Activated T-helper 17 cell treated with anti-CD3 and anti-CD28 coated beads, Interleukin-2, amount 50 U/mL, for 72 hours (primary cell): ENCODE data around the gene GRIN3A. TPM values are rescaled to one million over a fixed set of nuclear protein-coding genes. Genes with fewer than 3 reads are reported as not detected.

Experiments
- ATAC-seq: fragments of 150-1000 bp; cut with Tn5 transposase; replicated peaks from 2 replicates; pipeline ENCODE4 v1.10.0; 2021; ENCODE audit warnings: mild to moderate bottlenecking, moderate library complexity
- H3K27ac Mint-ChIP-seq: one replicate; pipeline ENCODE4 v1.8.0; 2022; ENCODE audit warnings: mixed read lengths
- H3K27me3 Mint-ChIP-seq: one replicate; pipeline ENCODE4 v1.8.0; 2022; ENCODE audit warnings: mixed read lengths
- H3K36me3 Mint-ChIP-seq: one replicate; pipeline ENCODE4 v1.8.0; 2022; ENCODE audit warnings: low read depth, mild to moderate bottlenecking, mixed read lengths
- H3K4me1 Mint-ChIP-seq: one replicate; pipeline ENCODE4 v1.8.0; 2022; ENCODE audit warnings: mixed read lengths
- H3K4me3 Mint-ChIP-seq: one replicate; pipeline ENCODE4 v1.8.0; 2022; ENCODE audit warnings: mild to moderate bottlenecking, mixed read lengths
- H3K9me3 Mint-ChIP-seq: one replicate; pipeline ENCODE4 v1.8.0; 2022; ENCODE audit warnings: mixed read lengths
- total RNA-seq, 2 donors: library from RNA; stranded (reverse); gene quantifications; one replicate each; pipeline ENCODE4 v1.2.3, GENCODE V29; 2022

The GRIN3A gene
- total RNA-seq, 2 donors from 2014 or later = not detected

GRCh38 chr9:101718192-101718591 is 20.3 kb downstream of the GRIN3A start:
- ATAC-seq = no peak
- Mint-ChIP-seq H3K4me3 (no peak overlapping the region), H3K36me3 (no peaks in the 10 kb centered on the region), H3K9me3 (no peaks in the 10 kb centered on the region), H3K4me1 (no peaks in the 10 kb centered on the region), H3K27me3 (peaks cover 15% of the 10 kb centered on the region), H3K27ac (no peak overlapping the region)

GRCh38 chr9:101716629-101717028 is 21.8 kb downstream of the GRIN3A start:
- ATAC-seq = no peak
- Mint-ChIP-seq H3K27ac (no peak overlapping the region), H3K4me3 (no peak overlapping the region), H3K27me3 (peaks cover 26% of the 10 kb centered on the region), H3K36me3 (no peaks in the 10 kb centered on the region), H3K9me3 (no peaks in the 10 kb centered on the region), H3K4me1 (no peaks in the 10 kb centered on the region)

GRCh38 chr9:101711330-101711941 is 27.0 kb downstream of the GRIN3A start:
- Mint-ChIP-seq H3K4me1 (no peaks in the 10 kb centered on the region), H3K27ac (no peak overlapping the region)
- no peak for ATAC-seq

GRCh38 chr9:101708855-101709254 is 29.6 kb downstream of the GRIN3A start:
- Mint-ChIP-seq H3K27me3 (peaks cover 44% of the 10 kb centered on the region), H3K27ac (no peak overlapping the region), H3K36me3 (no peaks in the 10 kb centered on the region), H3K9me3 (no peaks in the 10 kb centered on the region), H3K4me1 (no peaks in the 10 kb centered on the region), H3K4me3 (no peak overlapping the region)
- ATAC-seq = no peak

More at GRCh38 chr9:101711330-101711941, 27.0 kb downstream of the GRIN3A start:
- Mint-ChIP-seq H3K27me3 (peaks cover 31% of the 10 kb centered on the region), H3K4me3 (no peak overlapping the region), H3K9me3 (no peaks in the 10 kb centered on the region), H3K36me3 (no peaks in the 10 kb centered on the region)

- peaks cover 38% of the 10 kb centered on the region for H3K27me3 Mint-ChIP-seq
- H3K9me3 Mint-ChIP-seq = no peaks in the 10 kb centered on the region
- no peaks in the 10 kb centered on the region for H3K36me3 Mint-ChIP-seq
- no peak overlapping the region for H3K4me3 Mint-ChIP-seq
- no peaks in the 10 kb centered on the region for H3K4me1 Mint-ChIP-seq
- ATAC-seq = no peak
- H3K27ac Mint-ChIP-seq = no peak overlapping the region
These were observed 30.7 kb downstream of the GRIN3A start for GRCh38 chr9:101707721-101708120.

- H3K27me3 Mint-ChIP-seq = peaks cover 32% of the 10 kb centered on the region
- no peaks in the 10 kb centered on the region for H3K36me3 Mint-ChIP-seq
- H3K4me3 Mint-ChIP-seq = no peak overlapping the region
- no peak overlapping the region for H3K27ac Mint-ChIP-seq
- H3K9me3 Mint-ChIP-seq = no peaks in the 10 kb centered on the region
- no peak for ATAC-seq
- no peaks in the 10 kb centered on the region for H3K4me1 Mint-ChIP-seq
These were observed 31.4 kb downstream of the GRIN3A start for GRCh38 chr9:101706997-101707396.

- no peak for ATAC-seq
- H3K4me1 Mint-ChIP-seq = no peaks in the 10 kb centered on the region
- H3K27ac Mint-ChIP-seq = no peak overlapping the region
- peaks cover 27% of the 10 kb centered on the region for H3K27me3 Mint-ChIP-seq
- no peak overlapping the region for H3K4me3 Mint-ChIP-seq
- H3K36me3 Mint-ChIP-seq = no peaks in the 10 kb centered on the region
- no peaks in the 10 kb centered on the region for H3K9me3 Mint-ChIP-seq
These were observed 32.1 kb downstream of the GRIN3A start for GRCh38 chr9:101706261-101706798.

GRCh38 chr9:101705135-101705661 is 33.2 kb downstream of the GRIN3A start:
- Mint-ChIP-seq H3K9me3 (no peaks in the 10 kb centered on the region), H3K27me3 (peaks cover 22% of the 10 kb centered on the region), H3K4me1 (no peaks in the 10 kb centered on the region), H3K4me3 (peak overlapping the region; percentile 45), H3K36me3 (no peaks in the 10 kb centered on the region), H3K27ac (no peak overlapping the region)
- peak; percentile 52 for ATAC-seq

GRCh38 chr9:101702257-101702656 is 36.2 kb downstream of the GRIN3A start:
- Mint-ChIP-seq H3K27me3 (peaks cover 17% of the 10 kb centered on the region), H3K4me3 (no peak overlapping the region), H3K4me1 (no peaks in the 10 kb centered on the region), H3K9me3 (peaks cover 4% of the 10 kb centered on the region), H3K36me3 (no peaks in the 10 kb centered on the region), H3K27ac (no peak overlapping the region)
- ATAC-seq = no peak

- ATAC-seq = no peak
These were observed 44.7 kb downstream of the GRIN3A start for GRCh38 chr9:101693546-101694336.

GRCh38 chr9:101691657-101692056 is 46.8 kb downstream of the GRIN3A start:
- Mint-ChIP-seq H3K36me3 (no peaks in the 10 kb centered on the region), H3K4me3 (no peak overlapping the region), H3K27ac (no peak overlapping the region), H3K9me3 (no peaks in the 10 kb centered on the region), H3K4me1 (no peaks in the 10 kb centered on the region), H3K27me3 (peaks cover 4% of the 10 kb centered on the region)
- peak; percentile 6 for ATAC-seq

More at GRCh38 chr9:101693546-101694336, 44.7 kb downstream of the GRIN3A start:
- Mint-ChIP-seq H3K27ac (no peak overlapping the region), H3K4me3 (no peak overlapping the region), H3K36me3 (no peaks in the 10 kb centered on the region), H3K9me3 (no peaks in the 10 kb centered on the region), H3K4me1 (no peaks in the 10 kb centered on the region), H3K27me3 (no peaks in the 10 kb centered on the region)

GRCh38 chr9:101689039-101689438 is 49.4 kb downstream of the GRIN3A start:
- H3K36me3 Mint-ChIP-seq = no peaks in the 10 kb centered on the region
- ATAC-seq = no peak
- H3K4me3 Mint-ChIP-seq = no peak overlapping the region
- peaks cover 4% of the 10 kb centered on the region for H3K27me3 Mint-ChIP-seq
- H3K9me3 Mint-ChIP-seq = no peaks in the 10 kb centered on the region
- H3K27ac Mint-ChIP-seq = no peak overlapping the region
- no peaks in the 10 kb centered on the region for H3K4me1 Mint-ChIP-seq

GRCh38 chr9:101684665-101685064 is 53.8 kb downstream of the GRIN3A start:
- H3K9me3 Mint-ChIP-seq = no peaks in the 10 kb centered on the region
- no peak overlapping the region for H3K27ac Mint-ChIP-seq
- no peak for ATAC-seq
- no peaks in the 10 kb centered on the region for H3K4me1 Mint-ChIP-seq
- H3K4me3 Mint-ChIP-seq = no peak overlapping the region
- H3K36me3 Mint-ChIP-seq = no peaks in the 10 kb centered on the region
- H3K27me3 Mint-ChIP-seq = peaks cover 4% of the 10 kb centered on the region

GRCh38 chr9:101683236-101683635 is 55.2 kb downstream of the GRIN3A start:
- H3K36me3 Mint-ChIP-seq = no peaks in the 10 kb centered on the region
- H3K9me3 Mint-ChIP-seq = no peaks in the 10 kb centered on the region
- H3K4me1 Mint-ChIP-seq = no peaks in the 10 kb centered on the region
- H3K27me3 Mint-ChIP-seq = peaks cover 4% of the 10 kb centered on the region
- H3K4me3 Mint-ChIP-seq = no peak overlapping the region
- no peak overlapping the region for H3K27ac Mint-ChIP-seq
- ATAC-seq = no peak

- no peaks in the 10 kb centered on the region for H3K9me3 Mint-ChIP-seq
- no peak overlapping the region for H3K4me3 Mint-ChIP-seq
- no peak for ATAC-seq
- H3K27ac Mint-ChIP-seq = no peak overlapping the region
- H3K36me3 Mint-ChIP-seq = no peaks in the 10 kb centered on the region
- H3K27me3 Mint-ChIP-seq = no peaks in the 10 kb centered on the region
- H3K4me1 Mint-ChIP-seq = no peaks in the 10 kb centered on the region
These were observed 60.6 kb downstream of the GRIN3A start for GRCh38 chr9:101677861-101678260.
